Skeletal muscle tissue (tissue), 4 donors: ENCODE measurements around the gene GRIN3B. TPM values are rescaled to one million over a fixed set of nuclear protein-coding genes. Genes with fewer than 3 reads are reported as not detected.

Experiments used
- H3K27ac ChIP-seq: one replicate; pipeline ENCODE4 v1.7.0; 2013; ENCODE audit warnings: mild to moderate bottlenecking, low read depth, low read length, inconsistent platforms
- H3K27me3 ChIP-seq, 3 donors: one replicate each; pipeline ENCODE4 v1.7.0; 2013; ENCODE audit warnings: low read length in 3 of 3; ENCODE audit not compliant: control insufficient read depth in 3 of 3, insufficient read depth in 3 of 3
- H3K36me3 ChIP-seq, 3 donors: one replicate each; pipeline ENCODE4 v1.7.0; 2013; ENCODE audit warnings: low read length in 3 of 3; ENCODE audit not compliant: control insufficient read depth in 3 of 3, insufficient read depth in 3 of 3
- H3K4me1 ChIP-seq, 3 donors: one replicate each; pipeline ENCODE4 v1.7.0; 2013; ENCODE audit warnings: low read length in 3 of 3, mild to moderate bottlenecking in 3 of 3; ENCODE audit not compliant: control insufficient read depth in 3 of 3, insufficient read depth in 3 of 3
- H3K4me3 ChIP-seq, 3 donors: one replicate each; pipeline ENCODE4 v1.7.0; 2013; ENCODE audit warnings: low read length in 3 of 3
- H3K9ac ChIP-seq, 3 donors: one replicate each; pipeline ENCODE4 v1.7.0; 2013; ENCODE audit warnings: low read length in 3 of 3, mild to moderate bottlenecking in 3 of 3, moderate library complexity in 2 of 3, low read depth in 1 of 3
- H3K9me3 ChIP-seq, 3 donors: one replicate each; pipeline ENCODE4 v1.7.0; 2013; ENCODE audit warnings: low read length in 3 of 3; ENCODE audit not compliant: control insufficient read depth in 3 of 3
- total RNA-seq: library from RNA; depleted of rRNA; stranded (reverse); fragments of >200 nt; gene quantifications from one replicate; pipeline ENCODE4 v1.2.3, GENCODE V29; 2014
- donor health status: Osteomylitis.

GRIN3B gene
- total RNA-seq, 1 donor from 2014 or later, result not detected

- H3K9ac ChIP-seq, result no peak overlapping the region
These were observed 51.0 kb downstream of the GRIN3B start for GRCh38 chr19:1050989-1051788.

GRCh38 chr19:1051791-1052190, 51.6 kb downstream of the GRIN3B start:
- Histone ChIP-seq H3K4me3 (no peak overlapping the region), H3K4me1 (no peaks in the 10 kb centered on the region), H3K9ac (no peak overlapping the region), H3K27me3 (no peaks in the 10 kb centered on the region), H3K9me3 (peaks cover 0 to 12% (median 3%) of the 10 kb centered on the region in 3 donors), H3K36me3 (peaks cover 14 to 45% (median 23%) of the 10 kb centered on the region in 3 donors), H3K27ac (no peak overlapping the region)

More at GRCh38 chr19:1050989-1051788, 51.0 kb downstream of the GRIN3B start:
- Histone ChIP-seq H3K27ac (no peak overlapping the region), H3K27me3 (no peaks in the 10 kb centered on the region), H3K36me3 (peaks cover 8 to 41% (median 18%) of the 10 kb centered on the region in 3 donors), H3K9me3 (peaks cover 0 to 6% (median 0%) of the 10 kb centered on the region in 3 donors), H3K4me3 (no peak overlapping the region), H3K4me1 (no peaks in the 10 kb centered on the region)

DNA sequence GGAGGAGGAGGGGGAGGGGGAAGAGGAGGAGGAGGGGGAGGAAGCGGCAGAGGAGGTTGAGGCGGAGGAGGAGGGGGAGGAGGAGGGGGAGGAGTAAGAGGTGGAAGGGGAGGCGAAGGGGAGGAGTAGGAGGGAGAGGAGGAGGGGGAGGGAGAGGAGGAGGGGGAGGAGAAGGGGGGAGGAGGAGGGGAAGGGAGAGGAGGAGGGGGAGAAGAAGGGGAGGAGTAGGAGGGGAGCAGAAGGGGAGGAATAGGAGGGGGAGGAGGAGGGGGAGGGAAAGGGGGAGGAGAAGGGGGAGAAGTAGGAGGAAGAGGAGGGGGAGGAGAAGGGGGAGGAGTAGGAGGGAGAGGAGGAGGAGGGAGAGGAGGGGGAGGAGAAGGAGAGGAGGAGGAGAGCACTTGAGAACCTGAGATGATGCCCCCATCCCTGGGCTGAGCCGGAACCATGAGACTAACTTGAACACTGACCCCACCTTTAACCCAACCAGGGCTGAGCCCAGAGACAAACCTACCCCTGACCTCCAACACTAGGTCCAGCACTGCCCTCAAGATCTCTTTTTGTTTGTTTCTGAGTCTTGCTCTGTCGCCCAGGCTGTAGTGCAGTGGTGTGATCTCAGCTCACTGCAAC, 52.2 kb downstream of the GRIN3B start:
- Histone ChIP-seq H3K9ac (no peak overlapping the region), H3K4me3 (no peak overlapping the region), H3K36me3 (peaks cover 18 to 44% (median 25%) of the 10 kb centered on the region in 3 donors), H3K4me1 (no peaks in the 10 kb centered on the region), H3K27ac (no peak overlapping the region), H3K27me3 (no peaks in the 10 kb centered on the region), H3K9me3 (peaks cover 4 to 19% (median 10%) of the 10 kb centered on the region in 3 donors)

DNA sequence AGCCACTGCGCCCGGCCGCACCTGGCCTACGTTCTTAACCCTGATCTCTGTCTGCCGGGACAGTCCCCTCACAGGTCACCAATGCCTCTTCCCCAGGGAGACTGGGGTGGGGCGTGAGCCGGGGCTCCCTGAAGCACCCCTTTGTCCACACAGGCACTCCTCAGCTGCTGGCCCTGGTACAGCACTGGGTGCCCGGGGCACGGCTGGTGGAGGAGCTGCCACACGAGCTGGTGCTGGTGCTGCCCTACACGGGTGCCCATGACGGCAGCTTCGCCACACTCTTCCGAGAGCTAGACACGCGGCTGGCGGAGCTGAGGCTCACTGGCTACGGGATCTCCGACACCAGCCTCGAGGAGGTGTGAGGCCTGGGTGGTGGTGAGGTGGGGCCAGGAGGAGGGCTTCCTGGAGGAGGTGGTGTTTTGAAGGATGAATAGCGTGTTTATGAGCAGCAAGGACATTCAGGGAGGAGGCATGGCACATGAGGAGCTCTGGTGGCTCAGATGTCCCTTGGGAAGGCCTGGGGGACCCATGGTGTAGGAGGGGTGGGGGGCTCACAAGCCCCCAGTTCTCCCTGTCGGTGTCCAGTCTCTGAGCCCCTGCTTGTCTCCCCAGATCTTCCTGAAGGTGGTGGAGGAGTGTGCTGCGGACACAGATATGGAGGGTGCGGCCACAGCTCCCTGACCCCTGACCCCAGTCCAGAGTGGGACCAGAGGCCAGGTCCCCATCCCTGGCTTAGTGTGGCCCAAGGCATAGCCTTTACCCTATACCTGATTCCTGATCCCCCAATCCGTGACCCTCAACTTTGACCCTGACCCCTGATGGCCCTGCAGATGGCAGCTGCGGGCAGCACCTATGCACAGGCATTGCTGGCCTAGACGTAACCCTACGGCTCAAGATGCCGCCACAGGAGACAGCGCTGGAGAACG, 53.2 kb downstream of the GRIN3B start:
- Histone ChIP-seq H3K27me3 (no peaks in the 10 kb centered on the region), H3K36me3 (peaks cover 20 to 53% (median 33%) of the 10 kb centered on the region in 3 donors), H3K27ac (no peak overlapping the region), H3K4me3 (no peak overlapping the region), H3K9ac (no peak overlapping the region), H3K4me1 (no peaks in the 10 kb centered on the region), H3K9me3 (peaks cover 9 to 27% (median 18%) of the 10 kb centered on the region in 3 donors)

DNA sequence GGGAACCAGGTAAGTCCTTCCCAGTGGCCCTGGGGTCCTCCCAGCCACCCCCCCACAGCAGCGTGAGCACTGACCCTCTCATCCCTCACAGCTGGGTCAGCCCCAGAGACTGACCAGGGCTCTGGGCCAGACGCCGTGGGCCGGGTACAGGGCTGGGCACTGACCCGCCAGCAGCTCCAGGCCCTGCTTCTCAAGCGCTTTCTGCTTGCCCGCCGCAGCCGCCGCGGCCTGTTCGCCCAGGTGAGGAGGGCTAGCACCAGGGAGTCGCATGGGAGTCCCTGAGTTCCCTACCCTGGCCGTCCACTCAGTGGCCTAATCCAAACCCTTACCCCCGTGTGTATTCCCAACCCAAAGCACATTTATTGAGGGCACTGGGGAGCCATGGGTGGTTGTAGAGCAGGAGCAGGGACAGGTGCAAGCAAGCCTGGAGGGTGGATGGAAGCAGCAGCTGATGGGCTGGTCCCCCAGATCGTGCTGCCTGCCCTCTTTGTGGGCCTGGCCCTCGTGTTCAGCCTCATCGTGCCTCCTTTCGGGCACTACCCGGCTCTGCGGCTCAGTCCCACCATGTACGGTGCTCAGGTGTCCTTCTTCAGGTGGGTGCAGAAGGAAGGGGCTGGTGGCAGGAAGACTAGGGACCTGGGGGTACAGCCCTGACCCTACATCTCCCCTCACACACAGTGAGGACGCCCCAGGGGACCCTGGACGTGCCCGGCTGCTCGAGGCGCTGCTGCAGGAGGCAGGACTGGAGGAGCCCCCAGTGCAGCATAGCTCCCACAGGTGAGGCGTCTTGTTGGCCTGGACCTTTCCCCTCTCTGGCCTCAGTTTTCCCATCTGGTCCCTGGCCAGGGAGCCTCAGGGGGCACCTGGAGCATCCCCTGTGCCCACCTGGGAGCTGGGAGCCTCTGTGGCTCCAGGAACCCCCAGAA, 54.1 kb downstream of the GRIN3B start:
- H3K9me3 ChIP-seq, result peaks cover 9 to 33% (median 23%) of the 10 kb centered on the region in 3 donors
- no peak overlapping the region for H3K9ac ChIP-seq
- no peaks in the 10 kb centered on the region for H3K27me3 ChIP-seq
- H3K36me3 ChIP-seq, result peaks cover 24 to 58% (median 38%) of the 10 kb centered on the region in 3 donors
- H3K27ac ChIP-seq, result no peak overlapping the region
- H3K4me3 ChIP-seq, result no peak overlapping the region
- H3K4me1 ChIP-seq, result no peaks in the 10 kb centered on the region

DNA sequence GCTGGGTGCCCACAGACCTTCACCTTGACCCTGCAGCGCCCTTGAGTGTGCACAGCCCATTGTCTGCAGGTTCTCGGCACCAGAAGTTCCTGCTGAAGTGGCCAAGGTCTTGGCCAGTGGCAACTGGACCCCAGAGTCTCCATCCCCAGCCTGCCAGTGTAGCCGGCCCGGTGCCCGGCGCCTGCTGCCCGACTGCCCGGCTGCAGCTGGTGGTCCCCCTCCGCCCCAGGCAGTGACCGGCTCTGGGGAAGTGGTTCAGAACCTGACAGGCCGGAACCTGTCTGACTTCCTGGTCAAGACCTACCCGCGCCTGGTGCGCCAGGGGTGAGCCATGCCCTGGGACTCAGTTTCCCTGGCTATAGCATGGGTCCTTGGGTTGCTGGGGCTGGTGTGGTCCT, 54.8 kb downstream of the GRIN3B start:
- no peaks in the 10 kb centered on the region for H3K27me3 ChIP-seq
- peaks cover 26 to 58% (median 38%) of the 10 kb centered on the region in 3 donors for H3K36me3 ChIP-seq
- no peaks in the 10 kb centered on the region for H3K4me1 ChIP-seq
- H3K4me3 ChIP-seq, result no peak overlapping the region
- H3K27ac ChIP-seq, result no peak overlapping the region
- H3K9ac ChIP-seq, result no peak overlapping the region
- peaks cover 9 to 33% (median 26%) of the 10 kb centered on the region in 3 donors for H3K9me3 ChIP-seq

DNA sequence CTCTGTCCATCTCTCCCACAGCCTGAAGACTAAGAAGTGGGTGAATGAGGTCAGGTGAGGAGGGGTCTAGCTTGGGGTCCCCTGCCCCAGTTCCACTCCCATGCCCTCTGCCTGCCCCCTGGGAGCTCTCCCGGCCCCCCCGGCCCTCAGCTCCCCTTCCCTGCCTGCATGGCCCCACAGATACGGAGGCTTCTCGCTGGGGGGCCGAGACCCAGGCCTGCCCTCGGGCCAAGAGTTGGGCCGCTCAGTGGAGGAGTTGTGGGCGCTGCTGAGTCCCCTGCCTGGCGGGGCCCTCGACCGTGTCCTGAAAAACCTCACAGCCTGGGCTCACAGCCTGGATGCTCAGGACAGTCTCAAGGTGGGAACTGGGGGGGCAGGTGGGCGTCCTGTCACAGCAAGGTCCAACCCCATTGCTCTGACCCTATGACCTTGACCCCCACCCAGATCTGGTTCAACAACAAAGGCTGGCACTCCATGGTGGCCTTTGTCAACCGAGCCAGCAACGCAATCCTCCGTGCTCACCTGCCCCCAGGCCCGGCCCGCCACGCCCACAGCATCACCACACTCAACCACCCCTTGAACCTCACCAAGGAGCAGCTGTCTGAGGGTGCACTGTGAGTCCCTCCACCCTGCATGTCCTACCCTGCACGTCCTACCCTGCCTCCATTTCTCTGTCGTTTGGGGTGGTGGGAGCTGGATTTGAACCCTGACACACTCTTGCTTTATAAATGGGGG, 55.8 kb downstream of the GRIN3B start:
- H3K4me1 ChIP-seq, result no peaks in the 10 kb centered on the region
- peaks cover 26 to 58% (median 38%) of the 10 kb centered on the region in 3 donors for H3K36me3 ChIP-seq
- H3K27me3 ChIP-seq, result no peaks in the 10 kb centered on the region
- H3K27ac ChIP-seq, result no peak overlapping the region
- H3K9me3 ChIP-seq, result peaks cover 9 to 33% (median 26%) of the 10 kb centered on the region in 3 donors
- peak overlapping the region in 1 of 3 donors; percentile 3 for H3K4me3 ChIP-seq
- no peak overlapping the region for H3K9ac ChIP-seq

- Histone ChIP-seq H3K27ac (no peak overlapping the region), H3K9me3 (peaks cover 9 to 33% (median 26%) of the 10 kb centered on the region in 3 donors), H3K27me3 (no peaks in the 10 kb centered on the region), H3K4me1 (no peaks in the 10 kb centered on the region), H3K36me3 (peaks cover 23 to 58% (median 38%) of the 10 kb centered on the region in 3 donors), H3K4me3 (peak overlapping the region in 2 of 3 donors; percentile 24 to 49), H3K9ac (no peak overlapping the region)
These were observed 57.1 kb downstream of the GRIN3B start for GRCh38 chr19:1057176-1057855.
